Fibroblast of the conjunctiva (primary cell): ENCODE data around the gene GPR35.
"Not testable (repeated sequence)": the region's sequence is repeated elsewhere in the genome, so short reads cannot be mapped to it uniquely, and the experiment has no call there.

Source experiments
- DNase-seq: peaks from one replicate; pipeline ENCODE4 v3.0.0-alpha.2; 2010; ENCODE audit warnings: low read depth

The GPR35 gene

GRCh38 chr2:240603081-240603835 lies 22.0 kb upstream of the GPR35 start:
- DNase-seq = no peak

GRCh38 chr2:240603846-240604245 lies 21.4 kb upstream of the GPR35 start:
- DNase-seq = no peak

- peak; percentile 14 for DNase-seq
Observed at GRCh38 chr2:240604291-240604938, 20.9 kb upstream of the GPR35 start.

- DNase-seq = no peak
Observed at GRCh38 chr2:240604939-240605716, 20.2 kb upstream of the GPR35 start.

GRCh38 chr2:240605867-240606743 lies 19.2 kb upstream of the GPR35 start:
- DNase-seq = no peak

- DNase-seq = no peak
Observed at GRCh38 chr2:240611601-240612210, 13.6 kb upstream of the GPR35 start.

GRCh38 chr2:240613781-240614180 lies 11.5 kb upstream of the GPR35 start:
- no peak for DNase-seq

- DNase-seq = no peak
Observed at GRCh38 chr2:240614391-240614790, 10.9 kb upstream of the GPR35 start.

- no peak for DNase-seq
Observed at GRCh38 chr2:240615396-240615795, 9.9 kb upstream of the GPR35 start.

- no peak for DNase-seq
Observed at GRCh38 chr2:240615820-240616547, 9.3 kb upstream of the GPR35 start.

GRCh38 chr2:240616860-240617666 lies 8.2 kb upstream of the GPR35 start:
- not testable (repeated sequence) for DNase-seq

- DNase-seq = no peak
Observed at GRCh38 chr2:240618776-240619175, 6.5 kb upstream of the GPR35 start.

GRCh38 chr2:240619506-240620148 lies 5.7 kb upstream of the GPR35 start:
- no peak for DNase-seq

- no peak for DNase-seq
Observed at GRCh38 chr2:240620149-240620731, 5.0 kb upstream of the GPR35 start.

- DNase-seq = no peak
Observed at GRCh38 chr2:240620859-240621258, 4.4 kb upstream of the GPR35 start.

- DNase-seq = no peak
Observed at GRCh38 chr2:240622060-240622411, 3.2 kb upstream of the GPR35 start.

- DNase-seq = no peak
Observed at GRCh38 chr2:240622531-240623235, 2.6 kb upstream of the GPR35 start.

- DNase-seq = no peak
Observed at GRCh38 chr2:240623531-240624010, 1.7 kb upstream of the GPR35 start.
